ENCODE measurements around the gene SEC62.

Gene SEC62, protein sequence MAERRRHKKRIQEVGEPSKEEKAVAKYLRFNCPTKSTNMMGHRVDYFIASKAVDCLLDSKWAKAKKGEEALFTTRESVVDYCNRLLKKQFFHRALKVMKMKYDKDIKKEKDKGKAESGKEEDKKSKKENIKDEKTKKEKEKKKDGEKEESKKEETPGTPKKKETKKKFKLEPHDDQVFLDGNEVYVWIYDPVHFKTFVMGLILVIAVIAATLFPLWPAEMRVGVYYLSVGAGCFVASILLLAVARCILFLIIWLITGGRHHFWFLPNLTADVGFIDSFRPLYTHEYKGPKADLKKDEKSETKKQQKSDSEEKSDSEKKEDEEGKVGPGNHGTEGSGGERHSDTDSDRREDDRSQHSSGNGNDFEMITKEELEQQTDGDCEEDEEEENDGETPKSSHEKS

GRCh38 chr3:169966428-169966950, at the start of gene SEC62:
TSS of gene SEC62 (plus strand) at chr3:169966807. CDS start at chr3:169966823, 16 bp downstream.
- DNase-seq: peak; percentile 94 to 95

- no peak for DNase-seq
These were observed 43.4 kb upstream of the SEC62 start for GRCh38 chr3:169923189-169923588.

DNA sequence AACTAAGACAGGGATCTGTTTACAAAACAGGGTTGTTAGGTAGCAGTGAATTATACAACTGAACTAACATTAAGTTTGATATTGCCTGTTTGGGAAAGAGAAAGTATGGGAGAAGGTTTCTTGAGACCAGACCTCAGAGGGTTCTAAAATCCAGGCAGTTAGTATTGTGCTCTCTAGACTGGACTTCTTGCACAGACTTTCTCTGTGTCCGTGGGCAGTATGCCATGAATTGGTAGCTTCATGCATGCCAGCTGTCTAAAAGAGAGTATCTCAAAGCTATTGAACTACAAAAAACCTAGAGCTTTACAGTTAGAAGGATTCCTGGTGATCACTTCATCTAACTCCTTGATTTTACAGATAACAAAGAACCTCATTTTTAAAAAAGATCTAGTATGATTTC, 42.8 kb upstream of the SEC62 start:
- no peak for DNase-seq

GRCh38 chr3:169929830-169930519, 36.6 kb upstream of the SEC62 start:
- no peak for DNase-seq

DNA sequence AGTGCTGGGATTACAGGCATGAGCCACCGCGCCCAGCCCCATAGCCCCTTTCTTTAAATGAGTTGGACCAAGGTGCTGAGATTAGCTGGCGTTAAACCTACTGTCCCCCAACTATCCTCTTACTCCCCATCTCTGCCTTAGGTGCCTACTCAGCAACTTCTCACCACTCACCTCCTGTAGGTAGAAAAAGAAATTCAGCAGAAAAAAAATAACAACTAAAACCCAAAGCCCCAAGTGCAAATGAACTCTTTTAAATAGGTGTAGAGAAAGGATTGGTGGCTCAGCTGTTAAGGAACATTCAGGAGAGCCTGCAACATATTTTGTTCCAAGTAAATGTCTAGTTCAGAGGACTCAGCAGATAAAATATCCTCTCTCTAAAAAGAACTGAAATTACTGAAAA, 35.8 kb upstream of the SEC62 start:
- no peak for DNase-seq

GRCh38 chr3:169931747-169932520, 34.7 kb upstream of the SEC62 start:
- DNase-seq: no peak

DNA sequence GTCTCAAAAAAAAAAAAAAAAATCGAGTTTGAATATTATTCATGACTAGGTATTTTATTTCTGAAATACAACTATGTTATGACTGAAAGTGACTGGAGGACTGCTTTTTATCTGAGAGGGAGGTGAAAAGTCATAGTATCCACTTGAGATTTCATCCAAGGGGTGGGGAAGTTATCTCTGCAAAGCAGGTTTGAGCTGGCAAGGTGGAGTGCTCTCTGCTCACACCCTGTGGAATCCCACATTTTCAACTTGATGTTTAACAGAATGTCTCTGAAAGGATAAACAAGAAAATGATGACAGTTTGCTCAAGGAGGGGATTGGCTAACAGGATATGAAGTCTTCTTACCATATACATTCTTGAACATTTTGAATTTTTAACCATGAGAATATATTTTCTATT, 27.3 kb upstream of the SEC62 start:
- no peak for DNase-seq

DNA sequence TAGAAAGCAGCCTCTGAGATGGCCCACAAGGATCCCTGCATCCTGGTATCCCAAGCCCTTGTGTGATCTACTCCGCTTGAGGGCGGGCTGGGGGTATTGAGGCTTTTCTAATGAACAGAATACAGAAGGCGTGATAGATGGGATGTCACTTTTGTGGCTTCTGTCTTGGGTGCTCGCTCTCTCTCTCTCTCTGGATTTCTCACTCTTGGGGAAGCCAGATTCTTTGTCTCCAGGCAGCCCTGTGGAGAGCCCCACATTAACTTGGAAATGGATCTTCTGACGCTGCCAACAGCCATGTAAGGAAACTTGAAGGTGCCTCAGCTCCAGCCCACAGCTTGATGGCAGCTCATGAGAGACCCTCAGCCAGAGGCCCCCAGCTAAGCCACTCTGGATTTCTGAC, 26.9 kb upstream of the SEC62 start:
- DNase-seq: no peak

- no peak for DNase-seq
These were observed 26.0 kb upstream of the SEC62 start for GRCh38 chr3:169940470-169941181.

DNA sequence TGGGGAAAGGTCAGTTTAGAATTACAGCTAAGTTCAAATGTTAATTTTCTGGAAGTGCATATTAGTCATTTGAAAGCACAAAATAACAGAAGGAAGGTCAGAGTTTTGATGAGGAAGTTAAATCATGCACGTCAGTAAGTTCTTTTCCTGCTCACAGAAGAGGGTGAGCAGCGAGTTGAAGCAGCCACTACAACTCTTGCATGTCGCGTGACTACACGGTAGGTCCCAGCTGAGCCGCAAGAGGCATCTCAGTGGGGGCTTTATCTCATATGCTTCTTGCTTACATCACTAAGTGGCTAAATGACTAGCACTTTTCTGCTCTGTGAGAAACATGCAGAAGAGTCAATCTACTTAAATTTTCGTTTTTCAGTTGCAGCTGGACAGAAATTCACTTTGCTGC, 21.3 kb upstream of the SEC62 start:
- peak; percentile 25 to 28 for DNase-seq

- DNase-seq: no peak
These were observed 20.3 kb upstream of the SEC62 start for GRCh38 chr3:169946336-169946735.

- no peak for DNase-seq
These were observed 17.8 kb upstream of the SEC62 start for GRCh38 chr3:169948559-169949448.

DNA sequence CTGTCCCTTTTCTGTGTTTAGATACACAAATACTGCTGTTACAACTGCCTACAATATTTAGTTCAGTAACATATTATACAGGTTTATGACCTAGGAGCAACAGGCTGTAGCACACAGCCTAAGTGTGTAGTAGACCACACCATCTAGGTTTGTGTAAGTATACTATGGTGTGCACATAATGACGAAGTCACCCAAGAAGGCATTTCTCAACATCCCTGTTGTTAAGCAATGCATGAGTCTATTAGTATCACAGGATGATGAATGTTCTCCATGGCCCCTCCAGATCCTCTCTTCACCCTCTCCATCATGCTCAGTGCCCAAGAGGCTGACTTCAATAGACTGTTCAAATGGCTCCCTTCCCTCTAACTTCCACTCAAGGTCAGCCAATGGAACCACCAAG, 14.6 kb upstream of the SEC62 start:
- no peak for DNase-seq

DNA sequence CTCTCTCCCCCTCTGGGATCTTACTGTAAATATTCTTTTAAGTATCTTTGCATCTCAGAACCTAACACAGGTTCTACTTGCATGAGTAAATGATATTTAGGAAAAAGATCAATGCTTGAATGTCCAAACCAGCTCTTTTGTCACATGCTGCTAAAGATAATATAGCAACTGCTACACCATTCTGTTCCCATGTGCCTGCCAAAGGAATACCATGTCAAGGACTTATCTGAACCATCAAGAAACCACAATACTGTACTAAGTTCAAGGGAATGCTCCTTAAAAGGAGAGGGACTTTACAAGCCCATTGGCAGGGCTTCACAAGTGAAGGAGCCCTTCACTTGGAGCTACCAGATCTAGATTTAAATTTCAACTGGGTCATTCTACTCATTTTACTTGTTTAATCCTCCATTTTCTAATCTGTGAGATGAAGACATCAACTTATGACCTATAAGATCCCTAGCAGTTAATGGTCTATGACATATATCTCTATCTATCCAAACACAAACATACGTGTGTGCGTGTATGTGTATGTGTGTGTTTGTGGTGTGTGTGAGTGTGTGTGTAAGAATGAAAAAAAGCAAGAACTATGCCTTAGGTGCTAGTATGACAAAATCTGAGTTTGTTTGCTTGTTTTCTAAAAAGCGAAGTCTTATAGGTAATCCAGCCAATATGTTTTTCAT, 13.0 kb upstream of the SEC62 start:
- DNase-seq: no peak

- no peak for DNase-seq
These were observed 12.4 kb upstream of the SEC62 start for GRCh38 chr3:169954142-169954756.

DNA sequence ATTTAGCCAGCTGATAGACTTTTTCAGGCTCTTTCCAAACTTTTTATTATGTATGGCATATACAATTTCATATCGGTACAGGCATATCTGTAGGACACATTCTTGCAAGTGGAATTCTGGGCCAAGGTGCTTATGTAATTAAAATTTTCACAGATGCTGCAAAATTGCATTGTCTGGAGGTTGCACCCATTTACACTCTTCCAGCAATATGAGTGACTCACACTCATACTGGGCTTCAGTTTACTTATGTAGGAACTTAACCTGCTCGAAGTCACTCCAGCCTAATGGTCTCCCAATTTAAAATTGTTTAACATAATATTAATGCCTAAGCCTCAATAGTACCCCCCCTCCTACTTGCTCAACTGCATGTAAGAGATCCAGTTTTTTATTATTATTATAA, 11.2 kb upstream of the SEC62 start:
- no peak for DNase-seq

DNA sequence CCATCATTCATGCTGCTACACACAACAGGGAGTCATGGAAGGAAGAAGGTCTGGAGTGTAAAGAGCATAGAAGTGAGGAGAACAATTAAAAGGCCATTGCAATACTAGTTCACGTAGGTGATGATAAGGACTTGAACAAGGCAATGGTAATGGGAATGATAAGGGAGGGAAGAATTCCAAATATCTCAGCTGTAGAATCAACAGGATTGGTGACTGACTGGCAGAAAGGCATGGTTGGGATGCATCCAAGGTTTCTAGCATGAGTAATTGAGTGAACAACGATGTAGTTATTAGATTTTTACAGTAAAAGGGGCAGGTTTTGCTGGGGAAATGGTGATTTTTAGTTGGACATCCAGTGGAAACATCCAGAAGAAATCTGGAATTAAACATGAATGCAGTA, 2.4 kb upstream of the SEC62 start:
- no peak for DNase-seq

DNA sequence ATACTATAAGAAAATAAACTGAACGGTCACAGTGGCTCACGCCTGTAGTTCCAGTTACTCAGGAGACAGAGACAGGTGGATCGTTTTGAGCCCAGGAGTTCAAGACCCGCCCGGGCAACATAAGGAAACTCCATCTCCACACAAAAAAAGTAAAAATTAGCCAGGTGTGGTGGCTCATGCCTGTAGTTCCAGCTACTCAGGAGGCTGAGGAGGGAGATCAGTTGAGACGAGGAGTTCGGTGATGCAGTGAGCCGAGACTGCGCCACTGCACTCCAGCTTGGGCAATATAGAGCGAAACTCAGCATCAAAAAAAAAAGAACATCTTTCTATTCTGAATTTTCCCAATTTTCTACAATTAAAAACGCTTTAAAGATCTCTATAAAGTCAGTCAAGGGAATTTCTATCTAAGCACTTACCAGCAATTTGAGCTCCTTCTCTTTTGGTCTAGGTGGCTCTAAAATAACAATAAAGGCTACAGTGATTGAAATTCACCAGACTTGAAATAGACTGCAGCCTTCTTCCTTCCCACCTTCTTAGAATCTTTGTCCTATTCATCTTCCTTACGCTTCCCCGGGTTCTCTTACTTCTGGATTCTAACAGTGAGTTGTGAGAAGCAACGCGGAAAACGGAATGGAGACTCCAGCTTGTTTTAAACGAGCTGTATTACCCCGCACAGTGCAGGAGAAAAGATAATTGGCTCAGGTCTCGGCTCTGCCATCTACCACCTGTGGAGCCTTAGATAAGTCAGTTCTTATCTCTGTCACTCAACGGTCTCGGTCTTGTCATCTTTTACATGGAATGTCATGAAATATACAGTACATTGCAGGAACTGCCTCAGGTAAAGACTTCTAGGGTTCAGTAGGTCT, 812 bp upstream of the SEC62 start:
- DNase-seq: no peak
